ENCODE results near the gene MAFB. TPM values are rescaled to one million over a fixed set of nuclear protein-coding genes. Genes with fewer than 3 reads are reported as not detected.

MAFB gene
- total and polyA plus RNA-seq, 9 of the 15 experiments (the other 6 are each of a cell fraction or from before 2014, with no cell fraction given): 0.04 TPM; not detected in 8

DNA sequence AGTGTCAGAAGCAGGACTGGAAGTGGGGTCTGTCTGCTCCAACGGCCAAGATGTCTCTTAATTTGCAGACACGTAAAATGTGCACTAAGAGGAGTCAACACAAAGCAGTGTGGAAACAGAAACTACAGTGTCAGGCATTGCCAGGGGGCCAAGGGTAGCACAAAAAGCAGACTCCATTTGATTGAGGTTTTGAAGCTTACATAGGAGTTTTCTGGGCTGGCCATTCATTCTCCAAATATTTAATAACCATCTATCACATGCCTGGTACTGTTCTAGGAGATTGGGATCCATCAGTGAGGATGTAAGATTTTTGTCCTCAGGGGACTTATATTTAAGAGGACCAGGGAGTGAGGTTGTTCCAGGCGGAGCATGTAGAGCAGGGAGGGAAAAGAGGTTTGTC, 29.5 kb downstream of the MAFB start:
- intact Hi-C loops (cut with micrococcal nuclease): no loop called here
- no peaks in the 10 kb centered on the region for H3K4me1 ChIP-seq (replicated peaks in 1 of 2; ENCODE audit: control insufficient read depth in 2 of 2, insufficient read depth in 2 of 2, low read length in 2 of 2)
- H3K27me3 ChIP-seq (ENCODE audit: control insufficient read depth in 2 of 2, insufficient read depth in 2 of 2, low read length in 2 of 2): peaks cover 0 to 7% of the 10 kb centered on the region in 2 experiments; a peak in 1 of 5 replicates
- TF ChIP-seq, protein P1, sequence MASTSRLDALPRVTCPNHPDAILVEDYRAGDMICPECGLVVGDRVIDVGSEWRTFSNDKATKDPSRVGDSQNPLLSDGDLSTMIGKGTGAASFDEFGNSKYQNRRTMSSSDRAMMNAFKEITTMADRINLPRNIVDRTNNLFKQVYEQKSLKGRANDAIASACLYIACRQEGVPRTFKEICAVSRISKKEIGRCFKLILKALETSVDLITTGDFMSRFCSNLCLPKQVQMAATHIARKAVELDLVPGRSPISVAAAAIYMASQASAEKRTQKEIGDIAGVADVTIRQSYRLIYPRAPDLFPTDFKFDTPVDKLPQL (IDR thresholded peaks at IDR 0.05; ENCODE audit: extremely low read depth, insufficient read length): no peak
- TF ChIP-seq ARNT (IDR thresholded peaks at IDR 0.05): no peak
- TF ChIP-seq, protein P2, sequence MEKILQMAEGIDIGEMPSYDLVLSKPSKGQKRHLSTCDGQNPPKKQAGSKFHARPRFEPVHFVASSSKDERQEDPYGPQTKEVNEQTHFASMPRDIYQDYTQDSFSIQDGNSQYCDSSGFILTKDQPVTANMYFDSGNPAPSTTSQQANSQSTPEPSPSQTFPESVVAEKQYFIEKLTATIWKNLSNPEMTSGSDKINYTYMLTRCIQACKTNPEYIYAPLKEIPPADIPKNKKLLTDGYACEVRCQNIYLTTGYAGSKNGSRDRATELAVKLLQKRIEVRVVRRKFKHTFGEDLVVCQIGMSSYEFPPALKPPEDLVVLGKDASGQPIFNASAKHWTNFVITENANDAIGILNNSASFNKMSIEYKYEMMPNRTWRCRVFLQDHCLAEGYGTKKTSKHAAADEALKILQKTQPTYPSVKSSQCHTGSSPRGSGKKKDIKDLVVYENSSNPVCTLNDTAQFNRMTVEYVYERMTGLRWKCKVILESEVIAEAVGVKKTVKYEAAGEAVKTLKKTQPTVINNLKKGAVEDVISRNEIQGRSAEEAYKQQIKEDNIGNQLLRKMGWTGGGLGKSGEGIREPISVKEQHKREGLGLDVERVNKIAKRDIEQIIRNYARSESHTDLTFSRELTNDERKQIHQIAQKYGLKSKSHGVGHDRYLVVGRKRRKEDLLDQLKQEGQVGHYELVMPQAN (IDR thresholded peaks at IDR 0.05; ENCODE audit: borderline replicate concordance): no peak
- no peak for TF ChIP-seq SAFB2 (IDR thresholded peaks at IDR 0.05; ENCODE audit: borderline replicate concordance, low read depth, low read length, severe bottlenecking)
- TF ChIP-seq TBL1XR1 (IDR thresholded peaks at IDR 0.05; ENCODE audit: low read length in 2 of 2): no peak
- TF ChIP-seq ZNF239 (CRISPR knock-in tag; IDR thresholded peaks at IDR 0.05): no peak
- TF ChIP-seq, protein P3, sequence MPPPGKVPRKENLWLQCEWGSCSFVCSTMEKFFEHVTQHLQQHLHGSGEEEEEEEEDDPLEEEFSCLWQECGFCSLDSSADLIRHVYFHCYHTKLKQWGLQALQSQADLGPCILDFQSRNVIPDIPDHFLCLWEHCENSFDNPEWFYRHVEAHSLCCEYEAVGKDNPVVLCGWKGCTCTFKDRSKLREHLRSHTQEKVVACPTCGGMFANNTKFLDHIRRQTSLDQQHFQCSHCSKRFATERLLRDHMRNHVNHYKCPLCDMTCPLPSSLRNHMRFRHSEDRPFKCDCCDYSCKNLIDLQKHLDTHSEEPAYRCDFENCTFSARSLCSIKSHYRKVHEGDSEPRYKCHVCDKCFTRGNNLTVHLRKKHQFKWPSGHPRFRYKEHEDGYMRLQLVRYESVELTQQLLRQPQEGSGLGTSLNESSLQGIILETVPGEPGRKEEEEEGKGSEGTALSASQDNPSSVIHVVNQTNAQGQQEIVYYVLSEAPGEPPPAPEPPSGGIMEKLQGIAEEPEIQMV (tag; conservative IDR thresholded peaks at IDR 0.05; ENCODE audit: low read depth): no peak
- TF ChIP-seq HOXB6 (CRISPR knock-in tag; IDR thresholded peaks at IDR 0.05; ENCODE audit: borderline replicate concordance): no peak
- TF ChIP-seq, protein P4, sequence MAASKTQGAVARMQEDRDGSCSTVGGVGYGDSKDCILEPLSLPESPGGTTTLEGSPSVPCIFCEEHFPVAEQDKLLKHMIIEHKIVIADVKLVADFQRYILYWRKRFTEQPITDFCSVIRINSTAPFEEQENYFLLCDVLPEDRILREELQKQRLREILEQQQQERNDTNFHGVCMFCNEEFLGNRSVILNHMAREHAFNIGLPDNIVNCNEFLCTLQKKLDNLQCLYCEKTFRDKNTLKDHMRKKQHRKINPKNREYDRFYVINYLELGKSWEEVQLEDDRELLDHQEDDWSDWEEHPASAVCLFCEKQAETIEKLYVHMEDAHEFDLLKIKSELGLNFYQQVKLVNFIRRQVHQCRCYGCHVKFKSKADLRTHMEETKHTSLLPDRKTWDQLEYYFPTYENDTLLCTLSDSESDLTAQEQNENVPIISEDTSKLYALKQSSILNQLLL (CRISPR knock-in tag; IDR thresholded peaks at IDR 0.05; ENCODE audit: borderline replicate concordance): no peak
- in situ Hi-C loops (cut with MboI): no loop called here
- H3K27ac ChIP-seq (ENCODE audit: extremely low read depth, low read depth, low read length): no peak overlapping the region
- ATAC-seq (no peak), DNase-seq (ENCODE audit: extremely low read depth in 1 of 4, low spot score in 3 of 4) (no peak), FAIRE-seq (no peak)
- H3K9me3 ChIP-seq (replicated peaks; ENCODE audit: control insufficient read depth, insufficient read depth, low read depth, low read length): no peaks in the 10 kb centered on the region
- BruUV-seq (replicated peaks): no TSS peak
- no peaks in the 10 kb centered on the region for H3K36me3 ChIP-seq (ENCODE audit: control insufficient read depth, insufficient read depth, low read length)
- CTCF ChIA-PET (ENCODE audit: low intra/inter-chr PET ratio): no interaction called here
- H2AFZ ChIP-seq (ENCODE audit: low read depth, low read length): no peak overlapping the region
- H4K20me1 ChIP-seq (replicated peaks; ENCODE audit: control insufficient read depth, insufficient read depth, low read length): no peaks in the 10 kb centered on the region
- no peak overlapping the region for H3K9ac ChIP-seq (ENCODE audit: insufficient read depth in 1 of 2, low read depth in 2 of 2, low read length in 2 of 2)
- H3K79me2 ChIP-seq (ENCODE audit: control insufficient read depth, insufficient read depth, low read length): no peaks in the 10 kb centered on the region
- no peak overlapping the region for H3K4me3 ChIP-seq
- H3K4me2 ChIP-seq (ENCODE audit: insufficient read depth, low read length): no peak overlapping the region
- WGBS (ENCODE audit: insufficient coverage, low coverage, missing lambda C conversion rate): 4% methylated on average over 3 of the region's 3 CpGs
- POLR2A ChIA-PET: interaction anchor here (0.6 to 1.0 kb wide), 2 partner anchors 8 to 9 kb away, joined by 3 to 4 read pairs; no protein-coding TSS in a partner anchor
- H3K9me1 ChIP-seq (ENCODE audit: control insufficient read depth, insufficient read depth, low read length): no peaks in the 10 kb centered on the region
